KMS-11 (cell line): ENCODE data around the gene TANGO6.

ENCODE experiments used
- H2AFZ ChIP-seq: fragments of 200-600 bp; sonication (generic); 2 replicates; pipeline ENCODE4 v1.6.1; 2016; ENCODE audit warnings: antibody characterized with exemption, mixed run types, low read depth
- H3K27ac ChIP-seq: fragments of 200-600 bp; sonication (generic); 2 replicates; pipeline ENCODE4 v1.6.1; 2016; ENCODE audit warnings: mild to moderate bottlenecking, mixed run types
- H3K27me3 ChIP-seq: fragments of 200-600 bp; sonication (generic); 2 replicates; pipeline ENCODE4 v1.6.1; 2017; ENCODE audit warnings: mild to moderate bottlenecking, low read depth, mixed run types, moderate library complexity; ENCODE audit not compliant: insufficient read depth
- H3K36me3 ChIP-seq: fragments of 200-600 bp; sonication (generic); 2 replicates; pipeline ENCODE4 v1.6.1; 2017; ENCODE audit warnings: mild to moderate bottlenecking, mixed run types; ENCODE audit not compliant: insufficient read depth
- H3K4me1 ChIP-seq: fragments of 200-600 bp; sonication (generic); 2 replicates; pipeline ENCODE4 v1.6.1; 2016; ENCODE audit warnings: mild to moderate bottlenecking, low read depth, mixed run types; ENCODE audit not compliant: poor library complexity, severe bottlenecking
- H3K4me2 ChIP-seq: fragments of 200-600 bp; sonication (generic); 2 replicates; pipeline ENCODE4 v1.7.0; 2016; ENCODE audit warnings: mild to moderate bottlenecking, mixed run types
- H3K4me3 ChIP-seq: fragments of 200-600 bp; sonication (generic); IDR thresholded peaks from 2 replicates; pipeline ENCODE4 v1.6.1; 2017; ENCODE audit warnings: low read depth, low read length, mixed read lengths; ENCODE audit not compliant: insufficient read depth
- H3K79me2 ChIP-seq: fragments of 200-600 bp; sonication (generic); 2 replicates; pipeline ENCODE4 v1.6.1; 2016; ENCODE audit warnings: low read depth, mixed run types; ENCODE audit not compliant: insufficient read depth
- H3K9ac ChIP-seq: fragments of 200-600 bp; sonication (generic); 2 replicates; pipeline ENCODE4 v1.6.1; 2016; ENCODE audit warnings: mild to moderate bottlenecking, mixed run types
- H4K20me1 ChIP-seq: fragments of 200-600 bp; sonication (generic); 2 replicates; pipeline ENCODE4 v1.6.1; 2016; ENCODE audit warnings: mild to moderate bottlenecking, mixed run types; ENCODE audit not compliant: insufficient read depth
- TF ChIP-seq, protein P1 (sequence below): fragments of 200-600 bp; sonication (generic); conservative IDR thresholded peaks from 2 replicates; pipeline ENCODE4 v1.6.1; 2017; ENCODE audit warnings: low read depth, mild to moderate bottlenecking, antibody characterized with exemption, low read length, moderate library complexity, mixed read lengths

The TANGO6 gene

DNA sequence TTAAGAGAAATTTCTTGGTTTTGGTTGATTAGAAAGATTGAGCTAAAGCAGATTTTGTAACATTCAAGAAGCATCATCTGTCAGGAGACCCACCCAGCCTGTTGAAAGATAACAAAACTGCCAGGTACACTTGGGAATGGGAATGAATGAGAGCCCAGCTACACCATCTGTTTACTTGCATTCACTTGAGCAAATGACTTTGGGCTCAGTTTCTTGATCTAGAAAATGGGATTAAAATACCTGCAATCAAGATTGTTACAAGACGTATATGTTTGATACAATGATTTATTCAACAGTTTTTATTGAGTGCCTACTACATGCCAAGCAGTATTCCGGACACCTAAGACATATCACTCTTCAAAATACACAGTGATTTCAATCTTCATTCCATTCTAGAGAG lies 185.8 kb downstream of the TANGO6 start:
- Histone ChIP-seq H4K20me1 (no peaks in the 10 kb centered on the region), H3K79me2 (no peaks in the 10 kb centered on the region), H3K4me2 (no peak overlapping the region), H3K4me1 (no peaks in the 10 kb centered on the region), H3K9ac (no peak overlapping the region), H3K36me3 (no peaks in the 10 kb centered on the region), H3K4me3 (no peak overlapping the region), H3K27me3 (no peaks in the 10 kb centered on the region), H2AFZ (no peak overlapping the region), H3K27ac (no peak overlapping the region)
- TF ChIP-seq, protein P1, sequence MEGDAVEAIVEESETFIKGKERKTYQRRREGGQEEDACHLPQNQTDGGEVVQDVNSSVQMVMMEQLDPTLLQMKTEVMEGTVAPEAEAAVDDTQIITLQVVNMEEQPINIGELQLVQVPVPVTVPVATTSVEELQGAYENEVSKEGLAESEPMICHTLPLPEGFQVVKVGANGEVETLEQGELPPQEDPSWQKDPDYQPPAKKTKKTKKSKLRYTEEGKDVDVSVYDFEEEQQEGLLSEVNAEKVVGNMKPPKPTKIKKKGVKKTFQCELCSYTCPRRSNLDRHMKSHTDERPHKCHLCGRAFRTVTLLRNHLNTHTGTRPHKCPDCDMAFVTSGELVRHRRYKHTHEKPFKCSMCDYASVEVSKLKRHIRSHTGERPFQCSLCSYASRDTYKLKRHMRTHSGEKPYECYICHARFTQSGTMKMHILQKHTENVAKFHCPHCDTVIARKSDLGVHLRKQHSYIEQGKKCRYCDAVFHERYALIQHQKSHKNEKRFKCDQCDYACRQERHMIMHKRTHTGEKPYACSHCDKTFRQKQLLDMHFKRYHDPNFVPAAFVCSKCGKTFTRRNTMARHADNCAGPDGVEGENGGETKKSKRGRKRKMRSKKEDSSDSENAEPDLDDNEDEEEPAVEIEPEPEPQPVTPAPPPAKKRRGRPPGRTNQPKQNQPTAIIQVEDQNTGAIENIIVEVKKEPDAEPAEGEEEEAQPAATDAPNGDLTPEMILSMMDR: no peak

DNA sequence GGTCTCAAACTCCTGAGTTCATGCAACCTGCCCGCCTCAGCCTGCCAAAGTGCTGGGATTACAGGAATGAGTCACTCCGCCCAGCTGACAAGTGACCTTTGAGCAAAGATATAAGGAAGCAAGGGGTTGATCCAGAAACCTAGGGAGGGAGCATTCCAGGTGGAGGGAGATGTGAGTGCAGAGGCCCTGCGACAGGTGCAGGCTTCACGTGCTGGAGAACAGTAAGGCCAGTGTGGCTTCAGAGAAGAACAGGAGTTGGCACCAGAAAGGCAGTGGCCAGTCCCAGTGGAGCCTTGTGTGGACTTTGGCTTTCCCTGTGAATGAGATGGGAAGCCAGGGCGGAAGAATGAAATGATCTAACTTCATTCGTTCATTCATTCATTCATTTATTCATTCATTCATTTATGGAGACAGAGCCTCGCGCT lies 188.6 kb downstream of the TANGO6 start:
- no peaks in the 10 kb centered on the region for H3K36me3 ChIP-seq
- H3K4me2 ChIP-seq: no peak overlapping the region
- H4K20me1 ChIP-seq: no peaks in the 10 kb centered on the region
- no peaks in the 10 kb centered on the region for H3K27me3 ChIP-seq
- no peaks in the 10 kb centered on the region for H3K4me1 ChIP-seq
- H3K9ac ChIP-seq: no peak overlapping the region
- no peaks in the 10 kb centered on the region for H3K79me2 ChIP-seq
- H3K27ac ChIP-seq: no peak overlapping the region
- no peak overlapping the region for H3K4me3 ChIP-seq
- TF ChIP-seq, protein P1: no peak
- H2AFZ ChIP-seq: no peak overlapping the region

DNA sequence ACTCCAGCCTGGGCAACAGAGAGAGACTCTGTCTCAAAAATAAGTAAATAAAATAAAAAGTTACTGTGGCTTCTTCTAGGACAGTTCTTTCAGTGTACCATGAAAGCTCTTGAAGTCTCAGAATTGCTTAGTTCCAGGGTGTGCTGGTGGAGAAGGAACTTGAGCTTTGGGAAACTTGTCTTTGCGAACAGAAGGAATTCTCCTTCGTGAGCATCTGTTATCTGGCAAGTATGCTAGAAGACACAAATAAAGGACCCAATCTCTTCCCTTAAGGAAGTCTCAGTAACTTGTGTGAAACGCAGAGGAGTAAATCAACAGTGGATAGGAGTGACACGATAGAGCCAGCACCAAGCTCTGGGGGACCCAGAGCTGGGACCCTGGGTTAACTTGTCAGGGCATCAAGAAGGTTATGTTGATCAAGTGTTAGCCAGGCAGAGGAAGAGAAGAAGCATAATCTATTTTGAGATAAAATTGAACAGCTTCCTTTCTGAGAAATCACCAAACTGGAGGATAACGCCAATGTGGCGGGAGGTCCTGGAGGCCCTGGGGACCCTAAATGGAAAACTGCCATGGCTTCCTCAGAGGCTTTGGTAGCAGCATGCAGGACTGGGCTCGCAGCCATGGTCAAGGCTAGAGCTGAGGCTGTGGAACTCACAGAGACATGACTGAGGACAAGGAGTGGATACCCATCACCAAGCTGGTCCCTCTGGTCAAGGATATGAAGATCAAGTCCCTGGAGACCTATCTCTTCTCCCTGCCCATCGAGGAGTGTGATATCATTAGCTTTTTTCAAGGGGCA lies 190.0 kb downstream of the TANGO6 start:
- Histone ChIP-seq H4K20me1 (no peaks in the 10 kb centered on the region), H3K4me2 (no peak overlapping the region), H3K79me2 (no peaks in the 10 kb centered on the region), H3K4me3 (no peak overlapping the region), H3K9ac (no peak overlapping the region), H3K36me3 (no peaks in the 10 kb centered on the region), H2AFZ (no peak overlapping the region), H3K27ac (no peak overlapping the region), H3K4me1 (no peaks in the 10 kb centered on the region), H3K27me3 (no peaks in the 10 kb centered on the region)
- TF ChIP-seq, protein P1: no peak

DNA sequence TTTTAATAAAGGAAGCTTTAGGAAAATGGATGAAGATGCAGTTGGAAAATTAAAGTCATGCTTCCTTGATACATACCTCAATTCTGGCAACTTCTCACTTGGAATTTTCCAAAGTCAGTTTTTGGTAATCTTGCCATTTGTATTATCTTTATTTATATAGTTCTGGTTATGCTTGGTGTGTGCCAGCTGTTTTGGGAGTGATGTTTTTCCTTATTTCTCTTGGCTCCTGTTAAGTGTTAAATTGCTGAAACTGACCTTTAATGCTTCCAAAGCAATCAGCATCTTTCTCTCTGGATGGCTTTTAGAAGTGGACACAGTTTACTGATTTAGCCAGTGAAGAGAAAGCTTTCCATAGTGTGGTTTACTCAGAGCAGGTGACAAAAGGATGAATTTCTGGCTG lies 192.0 kb downstream of the TANGO6 start:
- TF ChIP-seq, protein P1: no peak

More for the DNA sequence above, 192.0 kb downstream of the TANGO6 start:
- H3K27me3 ChIP-seq: no peaks in the 10 kb centered on the region
- no peak overlapping the region for H2AFZ ChIP-seq
- H3K36me3 ChIP-seq: no peaks in the 10 kb centered on the region
- H3K4me3 ChIP-seq: no peak overlapping the region
- no peak overlapping the region for H3K27ac ChIP-seq
- H3K4me1 ChIP-seq: no peaks in the 10 kb centered on the region
- no peak overlapping the region for H3K4me2 ChIP-seq
- H4K20me1 ChIP-seq: no peaks in the 10 kb centered on the region
- H3K9ac ChIP-seq: no peak overlapping the region
- H3K79me2 ChIP-seq: no peaks in the 10 kb centered on the region
